ENCODE measurements around the gene MPP1.

MPP1 gene

GRCh38 chrX:154799556-154800348 lies 5.5 kb downstream of the MPP1 start (continued):
- TF ChIP-seq ZNF391 (tag by site-specific recombination; IDR thresholded peaks at IDR 0.05; ENCODE audit: borderline replicate concordance, low read depth) (no peak), ZNF24 (tag by site-specific recombination; IDR thresholded peaks at IDR 0.05) (no peak), ZNF658 (tag by site-specific recombination; IDR thresholded peaks at IDR 0.05) (no peak), ZNF664 (tag by site-specific recombination; IDR thresholded peaks at IDR 0.05) (no peak), ELK4 (IDR thresholded peaks at IDR 0.05; ENCODE audit: borderline replicate concordance, low read depth, low read length) (no peak), ZNF26 (tag by site-specific recombination; IDR thresholded peaks at IDR 0.05) (no peak), ZNF274 (IDR thresholded peaks at IDR 0.05; ENCODE audit: low read length) (no peak), ZNF274 (tag by site-specific recombination; IDR thresholded peaks at IDR 0.05; ENCODE audit: borderline replicate concordance) (no peak), ZNF175 (tag by site-specific recombination; IDR thresholded peaks at IDR 0.05) (no peak), ZBTB10 (tag by site-specific recombination; IDR thresholded peaks at IDR 0.05) (no peak), ZNF146 (tag by site-specific recombination; IDR thresholded peaks at IDR 0.05) (peak; percentile 61; the same call in 1 of the 2 replicates), ZBTB7A (tag by site-specific recombination; IDR thresholded peaks at IDR 0.05; ENCODE audit: low read depth) (no peak), ZNF350 (tag by site-specific recombination; IDR thresholded peaks at IDR 0.05) (no peak), ZBTB8A (tag by site-specific recombination; IDR thresholded peaks at IDR 0.05) (peak; percentile 36; the same call in 1 of the 2 replicates), YY2 (tag by site-specific recombination; IDR thresholded peaks at IDR 0.05) (no peak), ZXDB (tag by site-specific recombination; IDR thresholded peaks at IDR 0.05) (peak; percentile 79), ZNF561 (tag by site-specific recombination; IDR thresholded peaks at IDR 0.05; ENCODE audit: borderline replicate concordance) (no peak), ZNF701 (tag by site-specific recombination; IDR thresholded peaks at IDR 0.05) (no peak), WT1 (tag by site-specific recombination; IDR thresholded peaks at IDR 0.05) (peak; percentile 41; the same call in 1 of the 2 replicates), ZNF223 (tag by site-specific recombination; IDR thresholded peaks at IDR 0.05) (no peak), REST (tag by site-specific recombination; IDR thresholded peaks at IDR 0.05) (no peak), BCL11B (tag by site-specific recombination; IDR thresholded peaks at IDR 0.05; ENCODE audit: low read depth) (no peak), ZNF521 (tag by site-specific recombination; IDR thresholded peaks at IDR 0.05) (no peak), ZNF18 (tag by site-specific recombination; IDR thresholded peaks at IDR 0.05) (0 out of 2 replicates have a peak, but pooled peaks have one; percentile 39), ZNF473 (tag by site-specific recombination; IDR thresholded peaks at IDR 0.05) (no peak), ZNF529 (tag by site-specific recombination; IDR thresholded peaks at IDR 0.05; ENCODE audit: insufficient replicate concordance) (no peak), KLF17 (tag by site-specific recombination; IDR thresholded peaks at IDR 0.05) (no peak), ZNF677 (tag by site-specific recombination; IDR thresholded peaks at IDR 0.05) (no peak), ZNF600 (tag by site-specific recombination; IDR thresholded peaks at IDR 0.05) (peak; percentile 57)
